DOHH2 (cell line): ENCODE results near the gene DLGAP1.

Source experiments
- CTCF ChIP-seq: fragments of 200-600 bp; sonication (generic); IDR thresholded peaks from one replicate; pipeline ENCODE4 v1.5.1; 2014; ENCODE audit warnings: antibody characterized with exemption, mild to moderate bottlenecking, low read depth, low read length; ENCODE audit not compliant: poor library complexity, severe bottlenecking
- EZH2phosphoT487 ChIP-seq: fragments of 200-600 bp; sonication (generic); IDR thresholded peaks from 2 replicates; pipeline ENCODE4 v1.6.1; 2017; ENCODE audit warnings: borderline replicate concordance, mild to moderate bottlenecking, antibody characterized with exemption, low read length, moderate library complexity, mixed read lengths

- TF ChIP-seq CTCF, result no peak
- TF ChIP-seq EZH2phosphoT487, result no peak
Observed at GRCh38 chr18:4292696-4293095, 162.4 kb downstream of the DLGAP1 start.
